Bronchus fibroblast of lung (primary cell): ENCODE results near the gene IL25. TPM values are rescaled to one million over a fixed set of nuclear protein-coding genes. Genes with fewer than 3 reads are reported as not detected.

Experiments
- total RNA-seq: library from RNA; depleted of rRNA; stranded (reverse); fragments of >200 nt; gene quantifications from 2 replicates; pipeline ENCODE4 v1.2.3, GENCODE V29; 2015

The IL25 gene
- total RNA-seq: not detected in 2 replicates

DNA sequence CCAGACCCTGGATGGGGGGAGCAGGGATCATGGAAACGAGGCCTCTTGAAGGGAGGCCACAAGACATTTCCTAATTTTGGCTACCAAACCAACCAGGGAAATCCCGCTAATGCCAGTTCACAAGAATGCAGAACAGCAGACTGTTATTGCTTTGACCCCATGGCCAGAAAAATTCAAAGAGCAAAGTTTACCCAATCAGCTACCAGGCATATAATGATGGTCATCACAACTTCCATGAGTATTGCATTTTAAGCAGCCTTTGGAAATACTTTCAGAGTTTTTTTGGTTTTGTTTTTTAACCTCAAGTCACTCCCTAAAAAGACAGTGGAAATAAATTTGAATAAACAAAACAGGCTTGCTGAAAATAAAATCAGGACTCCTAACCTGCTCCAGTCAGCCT, at the start of gene IL25:
TSS of gene IL25 (plus strand) at position 301 of the 400 bp plus-strand sequence.

DNA sequence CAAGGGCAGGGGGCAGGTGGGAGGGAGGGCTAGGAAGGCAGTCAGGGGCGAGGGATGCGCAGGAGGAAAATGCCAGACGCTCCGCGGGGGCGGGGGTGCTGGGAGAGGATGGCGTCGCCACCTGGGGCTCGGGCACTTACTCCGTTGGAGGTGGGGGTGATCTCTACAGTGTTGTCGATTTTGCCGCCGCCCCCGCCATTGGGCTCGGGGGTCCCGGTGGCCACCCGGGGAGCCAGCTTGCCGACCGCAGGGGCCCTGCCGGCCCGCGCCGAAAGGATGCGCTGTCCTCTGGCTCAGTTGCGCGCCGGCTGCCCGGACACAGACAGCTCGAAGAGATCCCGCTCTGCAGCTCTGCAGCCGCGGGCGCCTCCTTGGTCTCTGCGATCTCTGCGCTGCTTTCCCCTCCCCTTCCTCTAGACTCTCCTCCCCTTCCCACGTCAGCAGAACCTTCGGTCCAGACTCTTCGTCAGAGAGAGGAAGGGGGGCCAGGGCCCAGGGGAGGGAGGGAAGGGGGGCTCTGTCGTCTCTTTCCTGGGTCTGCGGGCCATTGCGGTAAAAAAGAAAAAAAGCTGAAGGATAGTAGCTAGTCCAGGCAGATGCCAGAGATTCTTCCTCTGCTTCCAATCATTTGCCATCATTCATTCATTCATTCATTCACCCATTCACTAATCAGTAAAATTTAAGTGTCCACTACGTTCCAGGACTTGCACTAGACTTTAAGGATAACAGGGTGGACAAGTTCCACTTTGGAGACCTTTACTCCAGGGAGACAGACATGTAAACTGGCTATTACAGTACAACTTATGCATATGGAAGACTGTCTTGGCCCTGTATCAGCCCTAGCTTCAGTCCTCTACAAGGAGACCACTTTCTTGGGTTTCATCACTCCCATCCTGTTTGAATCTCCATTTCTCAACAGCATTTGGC, 19.8 kb upstream of the IL25 start, which contains the start of gene SLC22A17:
TSS of gene SLC22A17 (minus strand) at position 382 of the 927 bp plus-strand sequence.

GRCh38 chr14:23365036-23365731, 7.4 kb upstream of the IL25 start, which contains the start of gene EFS:
Gene EFS (minus strand): TSS chr14:23365172. CDS start chr14:23365025, 147 bp downstream.

GRCh38 chr14:23376482-23377197, 4.0 kb downstream of the IL25 start, which contains the start of gene CMTM5:
Gene CMTM5 (plus strand): TSS chr14:23377046. CDS start chr14:23377252, 206 bp downstream.

DNA sequence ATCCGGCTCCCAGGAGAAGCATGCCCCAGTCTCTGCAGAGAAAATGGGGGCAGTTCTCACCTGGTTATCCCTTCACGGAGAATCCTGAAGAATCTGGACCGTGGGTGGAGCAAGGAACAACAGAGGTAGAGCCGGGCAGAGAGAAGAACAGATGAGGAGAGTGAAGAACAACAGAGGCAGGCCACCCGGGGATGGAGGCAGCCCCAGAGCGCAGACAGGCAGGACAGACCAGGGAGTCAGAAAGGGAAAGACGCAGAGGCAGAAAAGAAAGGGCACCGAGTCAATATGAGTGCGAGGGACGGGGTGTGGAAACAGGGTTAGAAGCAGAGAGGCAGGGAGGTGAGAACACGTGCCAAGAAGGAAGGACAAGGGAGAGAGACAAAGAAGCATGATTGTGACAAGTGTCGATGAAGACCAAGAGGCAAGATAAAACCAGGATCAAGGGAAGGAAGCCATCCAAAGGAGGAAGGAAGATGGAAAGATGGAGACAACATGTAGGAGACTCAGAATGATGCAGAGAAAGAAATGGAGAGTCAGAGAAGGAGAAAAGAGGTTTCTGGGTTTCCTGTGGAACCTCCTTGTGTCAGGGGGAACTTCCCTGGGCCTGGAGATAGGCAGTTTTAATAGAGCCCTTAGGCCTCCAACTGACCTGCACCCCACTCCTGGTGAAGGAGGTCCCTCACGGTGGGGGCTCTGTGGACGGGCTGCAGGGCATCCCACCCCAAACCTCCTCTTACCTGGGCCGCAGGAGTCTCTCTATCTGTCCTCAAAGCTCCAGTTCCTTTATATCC, 35.1 kb downstream of the IL25 start, which contains the start of gene MYH6:
TSS of gene MYH6 (minus strand) at position 758 of the 791 bp plus-strand sequence. CDS start 1,050 bp downstream, outside the sequence.

Other genes starting within 250 kb of the IL25 start
- 0.34 and 0.45 TPM in 2 replicates for gene SLC7A8, start 189.1 kb upstream of the IL25 start, total RNA-seq
- gene RNF212B, start 134.9 kb upstream of the IL25 start, total RNA-seq: not detected in 2 replicates
- 8.4 and 8.5 TPM in 2 replicates for gene HOMEZ, start 86.7 kb upstream of the IL25 start, total RNA-seq
- gene PPP1R3E, start 70.0 kb upstream of the IL25 start, total RNA-seq: 0.74 and 1.5 TPM in 2 replicates
- 10.7 and 13.4 TPM in 2 replicates for gene BCL2L2, start 66.0 kb upstream of the IL25 start, total RNA-seq
- gene PABPN1, start 51.4 kb upstream of the IL25 start, total RNA-seq: 53.5 and 67.3 TPM in 2 replicates
- 10.4 and 13.8 TPM in 2 replicates for gene SLC22A17, start 19.9 kb upstream of the IL25 start, total RNA-seq
- 14.3 and 15.8 TPM in 2 replicates for gene EFS, start 7.6 kb upstream of the IL25 start, total RNA-seq
- 0.67 and 0.89 TPM in 2 replicates for gene CMTM5, start 4.2 kb downstream of the IL25 start, total RNA-seq
- gene MYH6, start 35.5 kb downstream of the IL25 start, total RNA-seq: not detected in 2 replicates
- gene MYH7, start 62.9 kb downstream of the IL25 start, total RNA-seq: not detected in 2 replicates
- 23.3 and 30.6 TPM in 2 replicates for gene NGDN, start 96.9 kb downstream of the IL25 start, total RNA-seq
- gene ZFHX2, start 179.0 kb downstream of the IL25 start, total RNA-seq: 0.15 and 0.17 TPM in 2 replicates
- gene THTPA, start 183.5 kb downstream of the IL25 start, total RNA-seq: 10.0 and 16.1 TPM in 2 replicates
- gene AP1G2, start 195.0 kb downstream of the IL25 start, total RNA-seq: 17.5 and 18.6 TPM in 2 replicates
- gene JPH4, start 206.0 kb downstream of the IL25 start, total RNA-seq: not detected in 2 replicates